ENCODE results near the gene EML5. TPM values are rescaled to one million over a fixed set of nuclear protein-coding genes. Genes with fewer than 3 reads are reported as not detected.
"Not testable (repeated sequence)": the region's sequence is repeated elsewhere in the genome, so short reads cannot be mapped to it uniquely, and the experiment has no call there.

Gene EML5
- total RNA-seq, 1 donor from 2014 or later, result under 0.01 TPM

DNA sequence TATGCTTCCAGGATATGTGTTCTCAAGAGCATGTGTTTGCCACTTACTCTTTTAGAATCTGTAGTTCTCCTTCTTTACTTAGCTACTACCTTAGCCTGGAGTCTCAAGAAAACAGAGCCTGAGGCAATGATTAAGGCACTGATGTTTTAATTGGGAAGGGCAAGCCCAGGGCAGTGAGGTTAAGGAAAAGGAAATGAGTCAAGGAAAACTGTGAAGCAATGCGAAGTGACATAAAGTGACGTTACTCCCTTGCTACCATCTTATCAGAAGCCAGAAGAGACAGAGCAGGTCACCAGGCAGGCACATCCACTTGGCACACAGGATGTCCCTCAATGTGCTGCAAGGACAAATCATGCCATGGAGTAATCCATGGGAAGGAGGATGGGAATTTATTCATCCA, 11.3 kb upstream of the EML5 start:
- no peak for DNase-seq (ENCODE audit: low read depth in 2 of 2)

GRCh38 chr14:88802596-88802995, 9.8 kb upstream of the EML5 start:
- no peak for DNase-seq (ENCODE audit: low read depth in 2 of 2)

DNA sequence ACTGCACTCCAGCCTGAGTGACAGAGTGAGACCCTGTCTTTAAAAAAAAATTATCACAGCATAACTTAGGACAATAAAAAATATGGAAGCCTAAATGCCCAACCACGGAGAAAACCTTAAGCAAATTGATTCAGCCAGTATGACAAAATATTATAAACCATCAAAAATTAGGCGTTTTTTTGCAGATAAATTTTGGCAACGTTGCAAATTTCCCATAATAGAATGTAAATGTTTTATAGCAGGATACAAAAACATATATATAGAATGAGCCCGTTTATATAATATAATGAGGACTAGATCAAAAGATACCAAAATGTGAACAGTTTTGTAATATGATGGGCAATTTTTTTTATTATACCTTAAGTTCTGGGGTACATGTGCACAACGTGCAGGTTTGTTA, 6.8 kb upstream of the EML5 start:
- no peak for DNase-seq (ENCODE audit: low read depth in 2 of 2)

DNA sequence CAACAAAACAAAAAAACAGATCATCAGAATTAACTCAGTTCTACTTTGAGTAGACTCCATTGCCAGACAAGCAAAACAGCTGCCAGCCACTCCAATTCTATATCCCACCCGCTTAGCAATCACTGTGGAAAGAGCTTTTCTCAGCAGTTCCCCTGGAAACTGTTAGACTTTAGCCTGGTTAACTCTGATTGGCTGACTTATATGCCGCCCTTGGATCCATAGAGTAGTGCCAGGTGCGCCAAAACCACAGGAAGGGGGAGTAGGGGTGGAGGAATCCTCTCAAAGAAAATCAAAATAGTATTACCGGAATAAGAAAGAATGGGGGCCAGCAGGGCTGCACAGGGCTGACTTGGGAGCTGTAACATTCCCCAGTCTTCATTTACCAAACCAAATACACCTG, 5.4 kb upstream of the EML5 start:
- no peak for DNase-seq (ENCODE audit: low read depth in 2 of 2)

- DNase-seq (ENCODE audit: low read depth in 2 of 2), result no peak
These were observed 489 bp upstream of the EML5 start for GRCh38 chr14:88793259-88793625.

DNA sequence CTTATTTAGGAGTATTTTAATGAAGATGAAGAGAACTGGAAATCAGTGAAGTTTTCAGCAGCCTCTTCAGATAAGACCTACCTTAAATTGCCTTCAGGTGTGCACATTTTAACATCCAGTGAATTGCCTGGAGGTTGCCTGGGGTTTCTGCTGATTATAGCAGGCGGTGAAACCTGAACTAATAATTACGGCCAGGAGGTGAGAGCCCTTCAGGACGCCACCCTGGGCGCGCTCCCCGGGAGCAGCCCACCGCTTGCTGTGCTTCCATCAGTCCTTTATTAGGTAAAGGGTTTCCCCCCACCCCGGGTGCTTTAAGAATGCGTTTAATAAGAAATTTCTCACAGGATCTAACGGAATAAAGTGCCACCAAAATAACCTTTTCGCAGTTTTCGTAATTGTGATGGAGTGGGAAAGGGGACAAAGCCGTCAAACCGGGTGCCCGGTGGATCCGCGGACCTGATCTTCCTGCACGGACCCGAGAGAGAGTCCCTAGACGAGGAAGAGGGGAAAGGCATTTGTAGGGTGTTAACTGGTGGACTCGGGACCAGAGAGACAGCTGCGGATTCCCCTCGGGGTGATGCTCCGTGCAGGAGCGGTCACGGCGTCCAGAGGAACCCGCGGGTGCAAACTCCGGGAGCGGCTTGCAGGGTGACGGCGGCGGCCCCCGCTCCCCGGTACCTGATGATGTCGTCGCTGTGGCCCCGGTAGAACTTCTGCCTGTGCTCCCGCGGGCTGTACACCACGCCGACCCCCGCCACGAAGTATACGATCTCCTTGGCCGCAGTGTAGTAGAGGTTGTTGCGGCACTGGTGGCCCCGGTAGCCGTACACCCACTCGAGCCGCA, 902 bp downstream of the EML5 start:
- DNase-seq (ENCODE audit: low read depth in 2 of 2), result peak in 1 of 2 donors; percentile 11

GRCh38 chr14:88791252-88791621, 1.5 kb downstream of the EML5 start:
- no peak for DNase-seq (ENCODE audit: low read depth in 2 of 2)

DNA sequence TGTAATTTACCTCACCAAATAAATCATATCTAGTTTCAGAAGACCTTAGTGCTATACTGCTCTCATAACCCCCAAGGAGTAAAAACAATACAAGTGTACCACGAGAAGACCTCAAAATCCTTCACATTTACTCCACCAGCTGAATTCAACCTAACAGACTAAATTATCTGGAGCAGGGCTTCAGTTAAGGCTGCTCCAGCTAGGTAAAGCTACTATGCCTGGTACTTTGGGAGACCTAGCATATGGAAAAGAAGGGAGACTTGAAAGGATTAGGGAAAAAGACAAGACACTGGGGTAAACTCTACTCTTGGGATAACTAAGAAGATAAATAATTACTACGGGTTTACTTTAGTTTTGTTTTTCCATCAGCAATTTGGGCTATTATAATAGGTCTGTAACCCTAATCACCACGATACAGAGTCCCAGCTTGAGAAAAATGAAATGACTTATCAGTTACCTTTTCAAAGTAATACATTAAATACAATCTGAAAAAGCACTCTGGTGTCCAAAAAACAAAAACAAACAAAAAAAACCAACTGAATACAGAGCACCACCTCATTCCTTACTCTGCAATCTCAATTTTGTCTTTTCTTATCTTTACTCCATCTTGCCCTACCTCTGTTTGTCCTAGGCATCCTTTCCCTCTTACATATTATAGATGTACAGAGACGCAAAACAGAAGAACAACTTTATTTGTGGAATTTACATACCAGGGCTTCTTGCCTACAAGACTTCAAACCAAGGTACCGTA, 2.1 kb downstream of the EML5 start:
- no peak for DNase-seq (ENCODE audit: low read depth in 2 of 2)

DNA sequence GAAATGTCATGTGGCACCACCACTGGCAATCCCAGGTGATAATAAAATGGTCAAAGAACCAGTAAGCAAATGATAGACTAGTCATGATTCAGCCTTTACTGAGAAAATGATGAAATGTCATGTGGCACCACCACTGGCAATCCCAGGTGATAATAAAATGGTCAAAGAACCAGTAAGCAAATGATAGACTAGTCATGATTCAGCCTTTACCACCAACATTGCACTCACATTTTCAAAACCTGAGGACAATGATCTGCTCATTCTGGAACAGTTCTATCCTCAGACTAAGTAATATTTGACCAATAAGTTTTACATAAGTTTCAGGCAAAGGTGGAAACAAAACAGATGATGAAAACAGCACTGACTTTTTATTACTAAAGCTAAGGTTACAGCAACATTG, 3.2 kb downstream of the EML5 start:
- DNase-seq (ENCODE audit: low read depth in 2 of 2), result not testable (repeated sequence)

GRCh38 chr14:88786715-88787114, 6.0 kb downstream of the EML5 start:
- DNase-seq (ENCODE audit: low read depth in 2 of 2), result no peak

- DNase-seq (ENCODE audit: low read depth in 2 of 2), result no peak
These were observed 6.8 kb downstream of the EML5 start for GRCh38 chr14:88785911-88786310.

DNA sequence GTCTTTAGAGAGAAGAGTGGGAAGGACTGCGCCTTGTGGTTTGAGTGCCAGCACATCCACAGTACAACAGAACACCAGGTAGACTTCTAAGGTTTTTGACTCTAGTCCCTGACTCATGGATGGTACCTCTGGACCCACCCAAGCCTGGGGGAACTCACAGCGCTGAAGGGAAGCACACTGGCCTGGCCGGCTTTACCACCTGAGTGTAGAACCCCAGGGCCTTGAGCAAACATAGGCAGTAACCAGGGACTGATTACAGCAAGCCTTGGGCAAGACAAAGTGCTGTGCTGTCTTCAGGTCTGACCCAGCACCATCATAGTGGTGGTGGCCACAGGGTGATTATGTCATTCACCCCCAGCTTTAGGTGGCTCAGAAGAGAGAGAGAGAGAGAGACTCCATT, 17.2 kb downstream of the EML5 start:
- DNase-seq (ENCODE audit: low read depth in 2 of 2), result no peak

DNA sequence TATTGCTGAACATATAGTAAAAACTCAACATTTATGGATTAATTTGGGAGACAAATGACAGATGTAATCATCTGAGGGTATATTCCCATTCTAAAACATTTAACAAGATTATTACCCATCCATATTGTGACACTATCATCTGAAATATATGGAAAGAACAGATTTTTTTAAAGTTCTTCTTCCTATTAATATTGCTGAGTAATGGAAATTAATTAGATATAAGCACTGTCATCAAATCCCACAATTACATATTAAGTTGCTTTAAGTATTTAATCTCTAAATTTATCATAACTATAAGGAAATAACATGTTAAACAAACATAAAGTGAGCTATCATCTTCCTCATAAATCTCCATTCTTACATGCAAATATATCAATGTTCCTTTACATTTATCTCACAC, 22.0 kb downstream of the EML5 start:
- DNase-seq (ENCODE audit: low read depth in 2 of 2), result no peak

- no peak for DNase-seq (ENCODE audit: low read depth in 2 of 2)
These were observed 27.6 kb downstream of the EML5 start for GRCh38 chr14:88765130-88765529.

DNA sequence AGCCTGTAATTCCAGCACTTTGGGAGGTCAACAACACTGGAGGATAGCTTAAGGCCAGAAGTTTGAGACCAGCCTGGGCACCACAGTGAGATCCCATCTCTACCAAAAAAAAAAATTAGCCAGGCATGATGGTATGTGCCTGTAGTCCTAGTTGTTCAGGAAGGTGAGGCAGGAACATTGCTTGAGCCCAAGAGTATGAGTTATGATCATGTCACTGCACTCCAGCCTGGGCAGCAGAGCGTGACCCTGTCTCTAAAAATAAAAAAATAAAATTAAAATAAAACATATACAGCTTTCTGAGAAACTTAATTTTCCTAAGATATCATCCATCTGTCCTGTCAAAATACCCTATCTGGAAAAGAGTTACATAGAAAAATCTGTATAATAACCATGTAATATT, 38.9 kb downstream of the EML5 start:
- no peak for DNase-seq (ENCODE audit: low read depth in 2 of 2)

GRCh38 chr14:88750945-88751344, 41.8 kb downstream of the EML5 start:
- no peak for DNase-seq (ENCODE audit: low read depth in 2 of 2)

DNA sequence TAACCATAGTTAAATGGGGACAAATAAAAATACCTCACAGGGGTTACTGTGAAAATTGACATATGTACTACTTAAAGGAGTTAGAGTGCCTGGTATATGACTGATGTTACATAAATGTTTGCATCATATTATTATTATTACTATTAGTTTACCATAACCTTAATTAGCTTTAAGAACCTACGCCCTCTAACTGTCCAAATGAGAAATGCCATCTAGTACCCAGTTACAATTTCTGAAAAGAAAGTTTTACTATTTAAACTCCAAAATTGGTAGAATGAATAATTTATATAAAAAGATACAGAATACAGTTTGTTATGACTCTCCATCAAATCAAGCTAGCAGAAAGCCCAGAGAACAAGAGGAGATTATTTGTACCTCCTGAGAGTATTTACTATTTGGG, 42.3 kb downstream of the EML5 start:
- DNase-seq (ENCODE audit: low read depth in 2 of 2), result no peak

DNA sequence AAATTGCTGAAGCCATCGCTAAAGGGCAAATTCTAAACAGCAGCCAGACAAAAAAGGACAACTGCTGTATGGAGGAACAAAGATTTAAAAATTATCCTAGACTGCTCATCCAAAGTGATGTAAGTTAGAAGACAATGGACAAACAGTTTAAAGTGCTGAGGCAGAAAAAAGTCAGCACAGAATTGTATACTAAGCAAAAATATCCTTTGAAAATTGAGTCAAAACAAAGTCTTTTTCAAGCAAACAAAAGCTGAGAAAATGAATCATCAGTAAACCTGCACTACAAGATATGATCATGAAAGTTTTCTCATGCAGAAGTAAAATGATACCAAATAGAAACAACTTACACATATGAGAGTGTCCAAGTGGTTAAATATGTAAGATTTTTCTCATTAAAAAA, 43.6 kb downstream of the EML5 start:
- DNase-seq (ENCODE audit: low read depth in 2 of 2), result no peak

DNA sequence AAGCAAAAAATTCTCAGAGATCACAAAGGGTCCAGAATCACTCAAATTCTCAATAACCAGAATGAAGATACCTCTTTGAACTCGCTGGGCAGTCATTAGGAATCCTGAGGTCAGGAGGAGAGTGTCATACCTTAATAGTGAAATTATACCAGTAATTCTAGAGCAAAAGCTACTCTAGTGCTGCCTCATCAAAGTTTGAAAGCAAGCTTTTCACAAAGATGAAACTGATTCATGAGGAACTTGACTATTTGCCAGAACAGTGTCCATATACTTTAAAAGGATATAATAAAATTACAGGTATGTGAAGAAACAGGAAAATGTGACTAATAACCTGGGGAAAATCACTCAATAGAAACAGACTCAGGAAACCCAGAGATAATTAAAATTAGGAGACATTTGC, 44.5 kb downstream of the EML5 start:
- no peak for DNase-seq (ENCODE audit: low read depth in 2 of 2)

GRCh38 chr14:88746052-88746451, 46.7 kb downstream of the EML5 start:
- DNase-seq (ENCODE audit: low read depth in 2 of 2), result no peak

DNA sequence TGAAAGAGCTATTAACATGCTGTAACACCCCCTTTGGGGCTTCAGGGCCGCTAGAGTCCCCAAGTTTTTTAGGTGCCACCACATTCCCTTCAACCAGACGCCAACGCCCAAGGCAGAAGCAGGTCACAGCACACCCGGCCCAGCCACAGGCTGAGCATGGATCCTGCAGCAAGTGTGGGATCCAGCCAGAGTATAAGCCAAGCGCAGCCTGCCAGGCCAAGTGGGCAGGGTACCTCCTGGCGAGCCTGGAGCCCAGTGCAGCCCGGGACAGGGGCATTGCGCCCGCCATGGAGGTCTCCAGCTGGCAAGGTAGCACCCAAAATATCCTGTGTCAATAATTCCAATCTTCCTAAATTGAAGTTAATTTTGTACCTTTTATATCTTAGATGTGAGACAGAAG, 55.5 kb downstream of the EML5 start:
- DNase-seq (ENCODE audit: low read depth in 2 of 2), result no peak

DNA sequence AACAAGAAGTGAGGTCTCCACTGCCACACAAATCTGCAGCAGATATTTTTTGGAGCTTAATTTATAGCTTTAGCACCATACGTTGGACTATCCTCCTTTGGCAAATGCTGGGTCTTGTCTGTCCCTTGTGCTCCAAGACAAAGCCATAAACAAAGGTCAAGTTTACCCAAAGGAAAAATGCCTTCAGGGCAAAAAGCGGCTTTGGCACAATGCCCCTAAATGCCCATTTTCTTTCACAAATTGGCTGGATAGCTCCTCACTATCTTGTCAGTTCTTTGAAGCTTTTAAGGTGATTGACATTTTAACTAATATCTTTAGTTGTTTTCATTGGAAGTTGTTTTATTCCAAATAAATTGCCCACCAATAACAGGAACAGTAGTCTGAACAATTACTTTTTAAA, 59.6 kb downstream of the EML5 start:
- no peak for DNase-seq (ENCODE audit: low read depth in 2 of 2)

DNA sequence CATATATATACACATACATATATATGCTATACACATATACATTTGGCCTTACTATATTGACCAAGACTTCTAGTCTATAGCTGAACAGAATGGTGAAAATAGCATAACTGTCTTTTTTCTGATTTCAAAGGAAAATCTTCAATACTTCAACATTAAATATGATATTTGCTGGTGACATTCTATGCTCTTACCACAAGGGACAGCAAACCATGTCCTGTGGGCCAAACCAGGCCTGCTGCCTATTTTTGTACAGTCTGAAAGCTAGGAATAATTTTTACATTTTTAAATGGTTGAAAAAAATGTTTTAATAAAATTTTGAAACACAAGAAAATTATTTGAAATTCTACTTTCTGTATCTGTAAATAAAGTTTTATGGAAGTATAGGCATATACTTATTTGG, 63.6 kb downstream of the EML5 start:
- peak in 1 of 2 donors; percentile 4 for DNase-seq (ENCODE audit: low read depth in 2 of 2)
